ENCODE data around the gene ELP5. TPM values are rescaled to one million over a fixed set of nuclear protein-coding genes. Genes with fewer than 3 reads are reported as not detected.

Gene ELP5
- total and polyA plus RNA-seq, 2 of the 4 experiments (the other 2 are of a cell fraction), result 39.3 to 46.6 TPM

DNA sequence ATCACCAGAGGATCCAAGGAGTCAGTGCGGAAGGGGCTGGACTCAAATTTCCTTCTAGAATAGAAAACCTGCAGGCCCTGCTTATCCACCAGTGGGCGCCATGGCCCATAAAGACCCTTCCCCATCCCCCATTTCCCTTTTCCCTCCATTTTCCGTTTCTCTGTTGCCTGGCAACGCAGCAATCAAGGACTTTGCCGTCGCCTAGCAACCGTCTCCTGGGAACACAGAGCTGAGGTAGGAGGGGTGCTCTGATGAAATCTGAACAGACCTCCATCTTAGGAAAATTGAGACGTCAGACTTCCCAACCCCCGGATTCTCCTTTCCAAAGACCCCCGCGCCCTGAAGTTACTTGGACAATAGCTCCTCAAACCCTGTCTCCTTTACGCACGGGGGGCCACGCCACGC is 38.1 kb upstream of the ELP5 start:
- POLR2A ChIA-PET (ENCODE audit: unreplicated experiment), result interaction anchor here (1.1 kb wide), 1 partner anchor 10 kb away, joined by 3 read pairs; no protein-coding TSS in a partner anchor
- no peak overlapping the region for H4K5ac ChIP-seq (ENCODE audit: low read depth, low read length)
- peak overlapping the region; percentile 88 for H3K4me2 ChIP-seq (ENCODE audit: low read depth, low read length)
- H3K18ac ChIP-seq (ENCODE audit: low read depth, low read length), result no peak overlapping the region
- peak; percentile 73 for DNase-seq
- no TSS peak for BruUV-seq (replicated peaks)
- peaks cover 17% of the 10 kb centered on the region for H3K4me1 ChIP-seq (ENCODE audit: control insufficient read depth, insufficient read depth, low read length)
- H4K20me1 ChIP-seq (ENCODE audit: insufficient read depth, low read length), result peaks cover 68% of the 10 kb centered on the region
- H4K91ac ChIP-seq (ENCODE audit: insufficient read depth, low read depth, low read length), result no peak overlapping the region
- peaks cover 4 to 79% of the 10 kb centered on the region in 2 experiments; a peak in 3 of 4 replicates for H3K79me1 ChIP-seq (ENCODE audit: low read depth in 1 of 2, low read length in 2 of 2)
- H3K23ac ChIP-seq (ENCODE audit: low read depth, low read length), result peak overlapping the region; percentile 8; the same call in 1 of the 2 replicates
- WGBS, 2 experiments (ENCODE audit: extremely low coverage in 2 of 2, insufficient read length in 1 of 2), result 4% methylated on average over 4 of the region's 15 CpGs; no CpG with 5 or more reads in 1 of the 2 experiments
- no peak overlapping the region for H2BK20ac ChIP-seq (ENCODE audit: low read depth, low read length)
- H2BK15ac ChIP-seq (ENCODE audit: low read depth, low read length), result no peak overlapping the region
- no peaks in the 10 kb centered on the region for H3K27me3 ChIP-seq (ENCODE audit: control insufficient read depth, insufficient read depth, low read length)
- no peaks in the 10 kb centered on the region for H3K36me3 ChIP-seq (ENCODE audit: control insufficient read depth, insufficient read depth, low read length)
- H2BK120ac ChIP-seq (ENCODE audit: low read depth, low read length), result no peak overlapping the region
- no peak overlapping the region for H3K56ac ChIP-seq (ENCODE audit: extremely low read depth, insufficient read depth, low read length)
- no peak overlapping the region for H3K27ac ChIP-seq (ENCODE audit: insufficient read depth, low read length)
- H3K9me3 ChIP-seq (ENCODE audit: control insufficient read depth, insufficient read depth, low read length), result no peaks in the 10 kb centered on the region
- TF ChIP-seq RAD21 (IDR thresholded peaks at IDR 0.05; ENCODE audit: low read length) (peak; percentile 29; the same call in 1 of the 2 replicates), USF2 (IDR thresholded peaks at IDR 0.05; ENCODE audit: low read depth, low read length) (no peak), MAFK (IDR thresholded peaks at IDR 0.05; ENCODE audit: low read depth, low read length) (no peak), CTCF (conservative IDR thresholded peaks at IDR 0.05; ENCODE audit: low read depth, low read length) (peak; percentile 45), SMC3 (IDR thresholded peaks at IDR 0.05; ENCODE audit: low read depth, low read length) (peak; percentile 44), MXI1 (IDR thresholded peaks at IDR 0.05; ENCODE audit: borderline replicate concordance, low read depth, low read length) (no peak), MAZ (IDR thresholded peaks at IDR 0.05; ENCODE audit: borderline replicate concordance, low read depth, low read length) (no peak), CEBPB (IDR thresholded peaks at IDR 0.05; ENCODE audit: low read depth, low read length) (peak; percentile 71), CHD1 (IDR thresholded peaks at IDR 0.05; ENCODE audit: low read depth, low read length) (0 out of 2 replicates have a peak, but pooled peaks have one; percentile 17)
- intact Hi-C loops (cut with micrococcal nuclease), result no loop called here
- H2AK5ac ChIP-seq (ENCODE audit: low read depth, low read length), result peak overlapping the region; percentile 63; the same call in 1 of the 2 replicates
- no peak overlapping the region for H2BK5ac ChIP-seq (ENCODE audit: low read depth, low read length, poor library complexity, severe bottlenecking)
- in situ Hi-C loops (cut with MboI; ENCODE audit: low sequenced_read_pairs), result no loop called here
- H3K14ac ChIP-seq (replicated peaks; ENCODE audit: low read depth, low read length), result no peak overlapping the region
- H4K8ac ChIP-seq (ENCODE audit: low read depth in 2 of 2, low read length in 2 of 2), result no peak overlapping the region; a peak in 1 of 4 replicates
- H2AFZ ChIP-seq (replicated peaks; ENCODE audit: low read length, poor library complexity), result peak overlapping the region; percentile 73
- dilution Hi-C loops (cut with HindIII; ENCODE audit: low sequenced_read_pairs, unreplicated experiment), result no loop called here
- H3K9ac ChIP-seq (ENCODE audit: low read depth, low read length), result no peak overlapping the region
- 0 out of 2 replicates have a peak overlapping the region, but pooled peaks have one; percentile 12 for H3K4ac ChIP-seq (ENCODE audit: low read depth, low read length)
- H3K9me1 ChIP-seq (ENCODE audit: insufficient read depth, low read length), result peaks cover 15% of the 10 kb centered on the region
- CTCF ChIA-PET, result interaction anchor here (1.1 kb wide), 1 partner anchor 169 kb away, joined by 6 read pairs; no protein-coding TSS in a partner anchor
- no peak for ATAC-seq (ENCODE audit: low read depth)
- peak overlapping the region; percentile 52 for H2AK9ac ChIP-seq (replicated peaks; ENCODE audit: low read depth, low read length, poor library complexity)
- H3K4me3 ChIP-seq (ENCODE audit: insufficient read depth, low read depth, low read length), result peak overlapping the region; percentile 40
